ENCODE measurements around the gene ST8SIA1. TPM values are rescaled to one million over a fixed set of nuclear protein-coding genes. Genes with fewer than 3 reads are reported as not detected.

Gene ST8SIA1
- total RNA-seq, 1 experiment from 2014 or later, result not detected

DNA sequence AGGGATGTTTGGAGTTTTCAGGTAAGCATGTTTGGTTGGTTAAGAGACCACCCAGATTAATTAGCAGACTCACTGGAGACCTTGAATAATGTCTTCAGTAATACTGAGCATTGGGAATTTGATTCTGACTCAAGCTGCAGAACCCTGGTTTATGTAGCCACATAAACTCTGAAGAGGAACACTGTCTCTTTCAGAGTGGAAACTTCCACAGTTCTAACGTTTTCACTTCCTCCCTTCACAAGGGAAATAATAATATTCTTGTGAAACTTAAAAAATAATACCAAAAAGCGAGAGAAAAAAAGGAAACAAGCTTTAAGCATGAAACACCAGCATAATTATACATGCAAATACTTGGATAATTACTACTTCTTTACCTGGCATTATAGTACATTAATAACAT, 40.0 kb upstream of the ST8SIA1 start:
- BruUV-seq (replicated peaks), result no TSS peak
- no peaks in the 10 kb centered on the region for H3K9me3 ChIP-seq (ENCODE audit: control insufficient read depth in 1 of 2, insufficient read depth in 1 of 2, low read depth in 1 of 2, low read length in 2 of 2)

More for the DNA sequence above, 40.0 kb upstream of the ST8SIA1 start:
- RAD21 ChIA-PET (ENCODE audit: low non-redundant PET in 1 of 2, low total read pairs in 2 of 2, uncharacterized antibody in 2 of 2, unreplicated experiment in 2 of 2), result no interaction called here
- POLR2A ChIA-PET, result no interaction called here
- no peak overlapping the region for H3K27ac ChIP-seq (ENCODE audit: low read depth, low read length)
- no peaks in the 10 kb centered on the region for H3K79me2 ChIP-seq (ENCODE audit: insufficient read depth, low read length)
- H3K4me3 ChIP-seq (replicated peaks in 1 of 2; ENCODE audit: low read depth in 1 of 2, low read length in 2 of 2), result no peak overlapping the region
- no peaks in the 10 kb centered on the region for H3K36me3 ChIP-seq (ENCODE audit: control insufficient read depth in 1 of 2, insufficient read depth in 2 of 2, low read length in 2 of 2)
- ATAC-seq (no peak), DNase-seq (ENCODE audit: low read depth, low spot score) (no peak)
- intact Hi-C loops (cut with micrococcal nuclease), result no loop called here
- no peaks in the 10 kb centered on the region for H3K9me2 ChIP-seq (ENCODE audit: insufficient read depth)
- no peaks in the 10 kb centered on the region for H3K27me3 ChIP-seq (ENCODE audit: insufficient read depth, low read length)
- no peaks in the 10 kb centered on the region for H3K4me1 ChIP-seq (ENCODE audit: control insufficient read depth in 1 of 2, insufficient read depth in 2 of 2, low read length in 2 of 2)
- CTCF ChIA-PET, result no interaction called here
- H3K4me2 ChIP-seq (ENCODE audit: low read length), result no peak overlapping the region
- H4K20me1 ChIP-seq (ENCODE audit: insufficient read depth), result no peaks in the 10 kb centered on the region
- H2AFZ ChIP-seq (ENCODE audit: low read depth, low read length, poor library complexity, severe bottlenecking), result no peak overlapping the region
- H3K9ac ChIP-seq (ENCODE audit: low read length), result no peak overlapping the region
- TF ChIP-seq SRF (IDR thresholded peaks at IDR 0.05; ENCODE audit: low read depth) (no peak), TCF7L2 (IDR thresholded peaks at IDR 0.05; ENCODE audit: borderline replicate concordance, extremely low read depth, insufficient read depth, insufficient read length) (no peak), EZH2 (IDR thresholded peaks at IDR 0.05) (no peak), CTCF (IDR thresholded peaks at IDR 0.05 in 2 of 3, conservative IDR thresholded peaks at IDR 0.05 in 1 of 3; ENCODE audit: borderline replicate concordance in 1 of 3, insufficient read depth in 1 of 3, low read depth in 2 of 3, low read length in 2 of 3) (no peak), EZH2phosphoT487 (IDR thresholded peaks at IDR 0.05; ENCODE audit: borderline replicate concordance) (no peak), EGR1 (IDR thresholded peaks at IDR 0.05; ENCODE audit: low read depth) (no peak), SP1 (IDR thresholded peaks at IDR 0.05; ENCODE audit: low read depth) (no peak), POLR2AphosphoS5 (IDR thresholded peaks at IDR 0.05; ENCODE audit: low read depth, low read length) (no peak), ZNF274 (IDR thresholded peaks at IDR 0.05; ENCODE audit: low read depth, low read length) (no peak)
- TF ChIP-seq, protein P1, sequence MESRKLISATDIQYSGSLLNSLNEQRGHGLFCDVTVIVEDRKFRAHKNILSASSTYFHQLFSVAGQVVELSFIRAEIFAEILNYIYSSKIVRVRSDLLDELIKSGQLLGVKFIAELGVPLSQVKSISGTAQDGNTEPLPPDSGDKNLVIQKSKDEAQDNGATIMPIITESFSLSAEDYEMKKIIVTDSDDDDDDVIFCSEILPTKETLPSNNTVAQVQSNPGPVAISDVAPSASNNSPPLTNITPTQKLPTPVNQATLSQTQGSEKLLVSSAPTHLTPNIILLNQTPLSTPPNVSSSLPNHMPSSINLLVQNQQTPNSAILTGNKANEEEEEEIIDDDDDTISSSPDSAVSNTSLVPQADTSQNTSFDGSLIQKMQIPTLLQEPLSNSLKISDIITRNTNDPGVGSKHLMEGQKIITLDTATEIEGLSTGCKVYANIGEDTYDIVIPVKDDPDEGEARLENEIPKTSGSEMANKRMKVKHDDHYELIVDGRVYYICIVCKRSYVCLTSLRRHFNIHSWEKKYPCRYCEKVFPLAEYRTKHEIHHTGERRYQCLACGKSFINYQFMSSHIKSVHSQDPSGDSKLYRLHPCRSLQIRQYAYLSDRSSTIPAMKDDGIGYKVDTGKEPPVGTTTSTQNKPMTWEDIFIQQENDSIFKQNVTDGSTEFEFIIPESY (IDR thresholded peaks at IDR 0.05; ENCODE audit: extremely low read depth, insufficient replicate concordance, low read length), result no peak
- TF ChIP-seq, protein P2, sequence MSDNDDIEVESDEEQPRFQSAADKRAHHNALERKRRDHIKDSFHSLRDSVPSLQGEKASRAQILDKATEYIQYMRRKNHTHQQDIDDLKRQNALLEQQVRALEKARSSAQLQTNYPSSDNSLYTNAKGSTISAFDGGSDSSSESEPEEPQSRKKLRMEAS (IDR thresholded peaks at IDR 0.05), result no peak
